H9 (cell line): ENCODE results near the gene AMDHD2. TPM values are rescaled to one million over a fixed set of nuclear protein-coding genes. Genes with fewer than 3 reads are reported as not detected.

Source experiments
- DNase-seq: peaks from one replicate; pipeline ENCODE4 v3.0.0-alpha.2; 2017
- H2AFZ ChIP-seq: one replicate; pipeline ENCODE4 v1.6.1; 2013; ENCODE audit warnings: mild to moderate bottlenecking, low read length, control low read depth, moderate library complexity
- H2AK5ac ChIP-seq: 2 replicates; pipeline ENCODE4 v1.6.1; 2013; ENCODE audit warnings: low read length, control low read depth, mixed read lengths; ENCODE audit not compliant: insufficient read length
- H2BK120ac ChIP-seq: one replicate; pipeline ENCODE4 v1.6.1; 2013; ENCODE audit warnings: low read depth, mild to moderate bottlenecking, low read length, control low read depth, inconsistent platforms; ENCODE audit not compliant: poor library complexity, severe bottlenecking
- H2BK12ac ChIP-seq: 2 replicates; pipeline ENCODE4 v1.6.1; 2013; ENCODE audit warnings: low read length, control low read depth, mixed read lengths, low read depth; ENCODE audit not compliant: insufficient read length
- H2BK15ac ChIP-seq: 2 replicates; pipeline ENCODE4 v1.6.1; 2013; ENCODE audit warnings: low read depth, low read length, control low read depth
- H2BK20ac ChIP-seq: one replicate; pipeline ENCODE4 v1.6.1; 2013; ENCODE audit warnings: low read depth, mild to moderate bottlenecking, low read length, control low read depth, inconsistent platforms; ENCODE audit not compliant: poor library complexity, severe bottlenecking
- H2BK5ac ChIP-seq: 2 replicates; pipeline ENCODE4 v1.6.1; 2013; ENCODE audit warnings: low read length, control low read depth, mixed read lengths; ENCODE audit not compliant: insufficient read length
- H3K14ac ChIP-seq: 2 replicates; pipeline ENCODE4 v1.6.1; 2013; ENCODE audit warnings: low read length, control low read depth; ENCODE audit not compliant: insufficient read depth
- H3K18ac ChIP-seq: 2 replicates; pipeline ENCODE4 v1.6.1; 2013; ENCODE audit warnings: low read depth, mild to moderate bottlenecking, mixed read lengths, low read length, control low read depth; ENCODE audit not compliant: insufficient read length
- H3K23ac ChIP-seq: 2 replicates; pipeline ENCODE4 v1.6.1; 2013; ENCODE audit warnings: low read length, control low read depth, mixed read lengths, low read depth; ENCODE audit not compliant: insufficient read length
- H3K23me2 ChIP-seq: 2 replicates; pipeline ENCODE4 v1.6.1; 2013; ENCODE audit warnings: low read depth, mild to moderate bottlenecking, mixed read lengths, low read length, control low read depth; ENCODE audit not compliant: insufficient read length, poor library complexity, severe bottlenecking
- H3K27ac ChIP-seq: 2 replicates; pipeline ENCODE4 v1.5.1; 2013; ENCODE audit warnings: low read length, control low read depth, mixed read lengths, low read depth; ENCODE audit not compliant: insufficient read length
- H3K27me3 ChIP-seq: 2 replicates; pipeline ENCODE4 v1.6.1; 2013; ENCODE audit warnings: low read length, control low read depth, inconsistent platforms; ENCODE audit not compliant: insufficient read depth
- H3K4ac ChIP-seq: 2 replicates; pipeline ENCODE4 v1.6.1; 2013; ENCODE audit warnings: low read depth, mild to moderate bottlenecking, control low read depth, inconsistent platforms, low read length, moderate library complexity
- H3K4me1 ChIP-seq: 2 replicates; pipeline ENCODE4 v1.6.1; 2013; ENCODE audit warnings: low read length, control low read depth, inconsistent platforms; ENCODE audit not compliant: insufficient read depth
- H3K4me2 ChIP-seq: 2 replicates; pipeline ENCODE4 v1.6.1; 2013; ENCODE audit warnings: low read length, control low read depth, mixed read lengths; ENCODE audit not compliant: insufficient read length, insufficient read depth
- H3K56ac ChIP-seq: 2 replicates; pipeline ENCODE4 v1.6.1; 2013; ENCODE audit warnings: low read depth, mild to moderate bottlenecking, mixed read lengths, low read length, control low read depth; ENCODE audit not compliant: insufficient read length
- H3K79me1 ChIP-seq: 2 replicates; pipeline ENCODE4 v1.6.1; 2013; ENCODE audit warnings: low read depth, mild to moderate bottlenecking, moderate library complexity, low read length, control low read depth, inconsistent platforms; ENCODE audit not compliant: insufficient read depth, poor library complexity, severe bottlenecking
- H3K79me2 ChIP-seq: 2 replicates; pipeline ENCODE4 v1.6.1; 2013; ENCODE audit warnings: low read length, control low read depth, inconsistent platforms; ENCODE audit not compliant: insufficient read depth
- H3K9ac ChIP-seq: 2 replicates; pipeline ENCODE4 v1.6.1; 2013; ENCODE audit warnings: low read length, control low read depth, mixed read lengths; ENCODE audit not compliant: insufficient read length; ENCODE audit errors: extremely low read depth
- H3K9me3 ChIP-seq: one replicate; pipeline ENCODE4 v1.6.1; 2013; ENCODE audit warnings: low read depth, low read length, inconsistent platforms; ENCODE audit not compliant: control insufficient read depth
- H3T11ph ChIP-seq: one replicate; pipeline ENCODE4 v1.6.1; 2013; ENCODE audit warnings: mild to moderate bottlenecking, low read length, control low read depth, inconsistent platforms
- H4K20me1 ChIP-seq: one replicate; pipeline ENCODE4 v1.6.1; 2013; ENCODE audit not compliant: control insufficient read depth, insufficient read length, insufficient read depth
- H4K5ac ChIP-seq: 2 replicates; pipeline ENCODE4 v1.6.1; 2013; ENCODE audit warnings: low read depth, mild to moderate bottlenecking, mixed read lengths, low read length, control low read depth; ENCODE audit not compliant: insufficient read length
- H4K8ac ChIP-seq: replicated peaks from 2 replicates; pipeline ENCODE4 v1.6.1; 2013; ENCODE audit warnings: low read length, control low read depth, mixed read lengths, low read depth; ENCODE audit not compliant: insufficient read length
- H4K91ac ChIP-seq: 2 replicates; pipeline ENCODE4 v1.6.1; 2013; ENCODE audit warnings: low read depth, mild to moderate bottlenecking, moderate library complexity, mixed read lengths, low read length, control low read depth; ENCODE audit not compliant: insufficient read length
- H3K27ac Mint-ChIP-seq, 3 experiments: 2 replicates in 2 of 3; 3 replicates in 1 of 3; pipeline ENCODE4 v1.8.0; 2020 to 2021; ENCODE audit warnings: mixed read lengths in 3 of 3, mild to moderate bottlenecking in 1 of 3, moderate library complexity in 1 of 3
- H3K27me3 Mint-ChIP-seq: 2 replicates; pipeline ENCODE4 v1.8.0; 2021; ENCODE audit warnings: low read depth, mild to moderate bottlenecking, moderate library complexity, mixed read lengths
- H3K36me3 Mint-ChIP-seq, 3 experiments: 2 replicates in 2 of 3; 3 replicates in 1 of 3; pipeline ENCODE4 v1.8.0; 2020 to 2021; ENCODE audit warnings: low read depth in 3 of 3, mixed read lengths in 3 of 3; ENCODE audit not compliant: insufficient read depth in 1 of 3
- H3K4me1 Mint-ChIP-seq, 2 experiments: 2 replicates each; pipeline ENCODE4 v1.8.0; 2020; ENCODE audit warnings: mixed read lengths in 2 of 2
- H3K4me3 Mint-ChIP-seq, 2 experiments: 2 replicates in 1 of 2; 3 replicates in 1 of 2; pipeline ENCODE4 v1.8.0; 2020 to 2021; ENCODE audit warnings: mild to moderate bottlenecking in 2 of 2, mixed read lengths in 2 of 2, moderate library complexity in 1 of 2
- H3K9me3 Mint-ChIP-seq, 2 experiments: 2 replicates in 1 of 2; 3 replicates in 1 of 2; pipeline ENCODE4 v1.8.0; 2020; ENCODE audit warnings: mild to moderate bottlenecking in 2 of 2, mixed read lengths in 2 of 2, moderate library complexity in 1 of 2
- WGBS: extraction: QIAGEN DNeasy Blood & Tissue Kit; methylation state at CpG from one replicate; pipeline ENCODE4 v1.1.7; 2013; ENCODE audit warnings: missing lambda C conversion rate, low lambda C conversion rate, mixed read lengths; ENCODE audit not compliant: insufficient read length; ENCODE audit errors: extremely low coverage; 5-methylcytosine and 5-hydroxymethylcytosine counted together
- total RNA-seq: library from RNA; stranded (reverse); gene quantifications from 2 replicates; pipeline ENCODE4 v1.2.1, GENCODE V29; 2021
- TF ChIP-seq, protein P1 (sequence below): fragments of 200-600 bp; sonication (generic); conservative IDR thresholded peaks from 3 replicates; pipeline ENCODE4 v1.8.0; 2021; ENCODE audit warnings: antibody characterized with exemption, mild to moderate bottlenecking

Gene AMDHD2
- total RNA-seq, 1 experiment from 2014 or later, result 61.5 TPM

DNA sequence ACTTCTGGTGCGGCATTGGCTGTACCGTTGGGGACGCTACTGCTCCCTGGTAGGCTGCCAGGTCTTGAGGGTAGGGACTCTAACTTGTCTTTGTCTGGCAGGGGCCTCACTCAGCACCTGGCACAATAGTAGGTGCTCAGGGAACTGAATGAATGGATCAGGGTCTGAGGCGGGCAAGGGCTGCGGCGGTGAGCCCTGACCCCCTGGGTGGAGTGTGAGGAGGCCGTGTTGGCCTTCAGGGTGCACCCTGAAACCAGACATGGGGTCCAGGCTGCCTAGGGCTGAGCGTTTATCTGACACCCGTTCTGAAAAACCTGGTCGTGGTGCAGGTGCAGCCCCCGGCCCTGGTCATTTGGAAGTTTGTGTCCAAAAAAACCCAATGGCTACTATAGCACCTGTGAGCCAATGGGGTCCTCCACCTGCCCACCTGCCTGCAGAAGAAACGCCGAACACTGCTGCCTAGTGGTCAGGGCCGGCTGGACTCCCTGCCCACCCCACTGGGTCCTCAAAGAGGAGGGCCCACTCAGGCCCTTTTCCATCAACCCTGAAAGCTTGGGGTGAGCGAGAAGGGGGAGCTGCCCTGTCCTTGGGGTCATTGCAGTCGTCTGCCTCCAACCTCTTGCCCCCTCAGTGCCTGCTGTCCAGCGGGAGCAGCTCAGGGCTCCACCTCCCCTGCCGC lies 11.3 kb upstream of the AMDHD2 start:
- Histone ChIP-seq H3K56ac (no peak overlapping the region), H3K79me1 (no peaks in the 10 kb centered on the region), H3K4me1 (peaks cover 3% of the 10 kb centered on the region; the same call in 1 of the 2 replicates), H3T11ph (no peak overlapping the region), H3K9ac (no peak overlapping the region), H3K23ac (no peak overlapping the region), H3K27ac (no peak overlapping the region), H3K18ac (no peak overlapping the region), H2AFZ (no peak overlapping the region), H4K91ac (no peak overlapping the region), H3K79me2 (no peaks in the 10 kb centered on the region), H3K4me2 (no peak overlapping the region), H2BK5ac (no peak overlapping the region), H2BK120ac (no peak overlapping the region), H3K4ac (no peak overlapping the region), H4K8ac (no peak overlapping the region), H3K27me3 (no peaks in the 10 kb centered on the region), H2BK15ac (no peak overlapping the region), H4K20me1 (no peaks in the 10 kb centered on the region), H4K5ac (no peak overlapping the region), H3K9me3 (no peaks in the 10 kb centered on the region), H2BK20ac (no peak overlapping the region), H3K14ac (no peak overlapping the region), H3K23me2 (peaks cover 5% of the 10 kb centered on the region), H2BK12ac (no peak overlapping the region), H2AK5ac (no peak overlapping the region)
- Mint-ChIP-seq H3K27ac (no peak overlapping the region), H3K9me3 (no peaks in the 10 kb centered on the region; a peak in 1 of 5 replicates), H3K4me3 (no peak overlapping the region; a peak in 1 of 5 replicates), H3K27me3 (peaks cover 5% of the 10 kb centered on the region), H3K36me3 (no peaks in the 10 kb centered on the region), H3K4me1 (peaks cover 22 to 34% of the 10 kb centered on the region in 2 experiments)
- TF ChIP-seq, protein P1, sequence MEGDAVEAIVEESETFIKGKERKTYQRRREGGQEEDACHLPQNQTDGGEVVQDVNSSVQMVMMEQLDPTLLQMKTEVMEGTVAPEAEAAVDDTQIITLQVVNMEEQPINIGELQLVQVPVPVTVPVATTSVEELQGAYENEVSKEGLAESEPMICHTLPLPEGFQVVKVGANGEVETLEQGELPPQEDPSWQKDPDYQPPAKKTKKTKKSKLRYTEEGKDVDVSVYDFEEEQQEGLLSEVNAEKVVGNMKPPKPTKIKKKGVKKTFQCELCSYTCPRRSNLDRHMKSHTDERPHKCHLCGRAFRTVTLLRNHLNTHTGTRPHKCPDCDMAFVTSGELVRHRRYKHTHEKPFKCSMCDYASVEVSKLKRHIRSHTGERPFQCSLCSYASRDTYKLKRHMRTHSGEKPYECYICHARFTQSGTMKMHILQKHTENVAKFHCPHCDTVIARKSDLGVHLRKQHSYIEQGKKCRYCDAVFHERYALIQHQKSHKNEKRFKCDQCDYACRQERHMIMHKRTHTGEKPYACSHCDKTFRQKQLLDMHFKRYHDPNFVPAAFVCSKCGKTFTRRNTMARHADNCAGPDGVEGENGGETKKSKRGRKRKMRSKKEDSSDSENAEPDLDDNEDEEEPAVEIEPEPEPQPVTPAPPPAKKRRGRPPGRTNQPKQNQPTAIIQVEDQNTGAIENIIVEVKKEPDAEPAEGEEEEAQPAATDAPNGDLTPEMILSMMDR, result no peak; the same call in 2 of the 3 replicates
- DNase-seq, result no peak
- WGBS, result no CpG with 5 or more reads among the region's 18 CpGs
